Chondrocyte (in vitro differentiated cells): ENCODE data around the gene DTNA. TPM values are rescaled to one million over a fixed set of nuclear protein-coding genes. Genes with fewer than 3 reads are reported as not detected.

Source experiments
- DNase-seq: peaks from one replicate; pipeline ENCODE4 v3.0.0; 2021; ENCODE audit warnings: mixed read lengths, low spot score
- H3K27ac Mint-ChIP-seq: one replicate; pipeline ENCODE4 v1.8.0; 2021; ENCODE audit warnings: mild to moderate bottlenecking, moderate library complexity, mixed read lengths; ENCODE audit not compliant: unreplicated experiment
- H3K27me3 Mint-ChIP-seq: 2 replicates; pipeline ENCODE4 v1.8.0; 2021; ENCODE audit warnings: low read depth, mixed read lengths
- H3K36me3 Mint-ChIP-seq: 2 replicates; pipeline ENCODE4 v1.8.0; 2021; ENCODE audit warnings: low read depth, mixed read lengths
- H3K4me1 Mint-ChIP-seq: 2 replicates; pipeline ENCODE4 v1.8.0; 2021; ENCODE audit warnings: low read depth, mild to moderate bottlenecking, mixed read lengths
- H3K4me3 Mint-ChIP-seq: one replicate; pipeline ENCODE4 v1.8.0; 2021; ENCODE audit warnings: mild to moderate bottlenecking, moderate library complexity, mixed read lengths; ENCODE audit not compliant: unreplicated experiment
- H3K9me3 Mint-ChIP-seq: 2 replicates; pipeline ENCODE4 v1.8.0; 2021; ENCODE audit warnings: low read depth, mixed read lengths
- total RNA-seq: library from RNA; stranded (reverse); gene quantifications from 3 replicates; pipeline ENCODE4 v1.2.1, GENCODE V29; 2021
- TF ChIP-seq, protein P1 (sequence below): fragments of 200-600 bp; sonication (generic); IDR thresholded peaks from 2 replicates; pipeline ENCODE4 v1.5.0; 2021; ENCODE audit warnings: antibody characterized with exemption, mild to moderate bottlenecking, moderate library complexity

Gene DTNA
- total RNA-seq, 1 donor from 2014 or later: 3.7 TPM

DNA sequence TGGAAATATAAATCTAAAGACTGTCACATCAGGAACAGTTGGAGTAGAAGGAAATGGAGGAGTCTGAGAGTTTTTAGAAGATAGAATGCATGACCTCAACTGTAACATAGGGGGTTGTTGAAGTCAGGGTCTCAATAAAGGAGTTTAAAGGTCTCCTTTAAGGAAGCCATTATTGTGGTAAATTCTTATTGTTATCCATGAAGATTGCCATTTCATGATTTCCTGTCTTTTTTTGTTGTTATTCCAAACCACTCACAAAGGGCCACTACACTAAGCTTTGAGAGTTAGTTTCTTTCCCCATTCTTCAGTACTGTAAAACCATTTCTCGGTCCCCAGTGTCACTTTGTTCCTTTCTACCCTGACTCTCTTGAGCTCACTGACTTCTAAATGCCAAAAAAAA lies 134.0 kb downstream of the DTNA start:
- TF ChIP-seq, protein P1, sequence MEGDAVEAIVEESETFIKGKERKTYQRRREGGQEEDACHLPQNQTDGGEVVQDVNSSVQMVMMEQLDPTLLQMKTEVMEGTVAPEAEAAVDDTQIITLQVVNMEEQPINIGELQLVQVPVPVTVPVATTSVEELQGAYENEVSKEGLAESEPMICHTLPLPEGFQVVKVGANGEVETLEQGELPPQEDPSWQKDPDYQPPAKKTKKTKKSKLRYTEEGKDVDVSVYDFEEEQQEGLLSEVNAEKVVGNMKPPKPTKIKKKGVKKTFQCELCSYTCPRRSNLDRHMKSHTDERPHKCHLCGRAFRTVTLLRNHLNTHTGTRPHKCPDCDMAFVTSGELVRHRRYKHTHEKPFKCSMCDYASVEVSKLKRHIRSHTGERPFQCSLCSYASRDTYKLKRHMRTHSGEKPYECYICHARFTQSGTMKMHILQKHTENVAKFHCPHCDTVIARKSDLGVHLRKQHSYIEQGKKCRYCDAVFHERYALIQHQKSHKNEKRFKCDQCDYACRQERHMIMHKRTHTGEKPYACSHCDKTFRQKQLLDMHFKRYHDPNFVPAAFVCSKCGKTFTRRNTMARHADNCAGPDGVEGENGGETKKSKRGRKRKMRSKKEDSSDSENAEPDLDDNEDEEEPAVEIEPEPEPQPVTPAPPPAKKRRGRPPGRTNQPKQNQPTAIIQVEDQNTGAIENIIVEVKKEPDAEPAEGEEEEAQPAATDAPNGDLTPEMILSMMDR: no peak
- Mint-ChIP-seq H3K9me3 (no peaks in the 10 kb centered on the region), H3K27me3 (no peaks in the 10 kb centered on the region), H3K4me1 (no peaks in the 10 kb centered on the region), H3K4me3 (no peak overlapping the region), H3K36me3 (no peaks in the 10 kb centered on the region), H3K27ac (no peak overlapping the region)
- no peak for DNase-seq

DNA sequence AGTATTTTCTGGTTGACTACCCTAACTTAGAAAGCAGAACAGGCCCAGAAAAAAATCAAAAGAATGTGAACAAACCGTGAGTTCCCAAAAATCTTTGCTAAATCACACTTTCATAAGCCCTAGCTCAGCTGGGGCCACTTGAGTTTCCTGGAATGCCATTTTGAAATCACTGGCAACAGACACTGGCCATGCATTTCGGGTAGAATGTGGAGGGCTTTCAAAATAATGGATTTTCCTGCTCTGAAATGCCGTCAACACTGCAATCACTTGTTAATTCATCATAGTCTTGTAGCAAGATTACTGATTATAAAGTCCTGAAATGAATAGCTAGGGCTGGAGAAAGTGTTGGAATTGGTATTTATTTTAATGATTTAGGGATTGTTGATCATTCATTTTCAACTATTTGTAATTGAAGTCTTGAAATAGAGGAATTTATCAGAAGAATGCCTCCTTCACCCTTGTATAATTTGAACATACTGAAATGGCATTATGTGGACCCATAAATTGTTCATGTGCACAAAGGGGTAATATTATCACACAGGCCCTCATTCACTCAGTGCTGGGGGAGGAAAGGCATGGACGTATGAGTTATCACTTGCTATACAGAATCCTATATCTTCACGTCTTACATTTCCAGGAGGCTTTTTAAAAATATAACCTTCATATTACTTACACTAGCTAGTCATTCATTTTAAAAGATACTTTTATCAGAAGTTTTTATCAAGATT lies 134.8 kb downstream of the DTNA start:
- no peaks in the 10 kb centered on the region for H3K9me3 Mint-ChIP-seq

DNA sequence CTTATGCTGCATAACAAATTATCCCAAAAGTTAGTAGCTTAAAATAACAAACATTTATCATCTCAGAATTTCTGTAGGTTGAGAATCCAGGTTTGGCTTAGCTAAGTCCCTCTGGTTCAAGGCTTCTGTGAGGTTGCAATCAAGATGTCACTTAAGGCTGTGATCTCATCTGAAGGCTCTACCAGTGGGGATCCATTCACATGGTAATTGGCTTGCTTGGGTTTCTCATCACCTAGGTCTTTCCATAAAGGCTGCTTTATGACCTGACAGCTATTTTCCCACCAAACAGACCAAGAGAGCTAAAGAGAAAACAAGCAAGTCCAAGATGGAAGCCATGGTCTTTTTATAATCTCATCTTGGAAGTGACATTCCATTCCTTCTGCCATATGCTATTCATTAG lies 137.3 kb downstream of the DTNA start:
- no peak overlapping the region for H3K27ac Mint-ChIP-seq
- no peak for DNase-seq
- TF ChIP-seq, protein P1: no peak
- no peaks in the 10 kb centered on the region for H3K27me3 Mint-ChIP-seq
- no peaks in the 10 kb centered on the region for H3K4me1 Mint-ChIP-seq
- no peak overlapping the region for H3K4me3 Mint-ChIP-seq
- peaks cover 2% of the 10 kb centered on the region for H3K36me3 Mint-ChIP-seq
- H3K9me3 Mint-ChIP-seq: no peaks in the 10 kb centered on the region

More for the DNA sequence above, 134.8 kb downstream of the DTNA start:
- H3K4me1 Mint-ChIP-seq: no peaks in the 10 kb centered on the region
- TF ChIP-seq, protein P1: no peak
- H3K27ac Mint-ChIP-seq: no peak overlapping the region
- H3K27me3 Mint-ChIP-seq: no peaks in the 10 kb centered on the region
- no peaks in the 10 kb centered on the region for H3K36me3 Mint-ChIP-seq
- no peak overlapping the region for H3K4me3 Mint-ChIP-seq
- DNase-seq: no peak

DNA sequence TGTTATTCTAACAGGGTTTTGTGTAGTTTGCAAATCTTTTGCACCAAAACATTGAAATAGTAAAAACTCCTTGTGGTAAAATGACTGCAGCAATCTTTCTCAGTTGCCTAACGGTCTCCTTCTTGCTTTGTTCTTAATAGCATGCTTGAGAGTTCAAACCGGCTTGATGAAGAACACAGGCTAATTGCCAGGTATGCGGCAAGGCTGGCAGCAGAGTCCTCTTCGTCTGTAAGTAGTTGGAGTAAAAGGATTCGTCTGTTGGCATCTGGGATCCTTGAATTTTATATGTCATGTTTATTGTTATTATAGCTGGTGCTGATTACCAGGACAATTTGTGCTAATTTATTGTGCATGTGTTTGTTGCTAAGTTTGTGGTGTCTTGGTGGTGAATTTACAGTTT lies 138.1 kb downstream of the DTNA start:
- TF ChIP-seq, protein P1: no peak
- Mint-ChIP-seq H3K4me3 (no peak overlapping the region), H3K27ac (no peak overlapping the region), H3K36me3 (peaks cover 3% of the 10 kb centered on the region), H3K4me1 (no peaks in the 10 kb centered on the region), H3K27me3 (no peaks in the 10 kb centered on the region), H3K9me3 (no peaks in the 10 kb centered on the region)
- DNase-seq: no peak

DNA sequence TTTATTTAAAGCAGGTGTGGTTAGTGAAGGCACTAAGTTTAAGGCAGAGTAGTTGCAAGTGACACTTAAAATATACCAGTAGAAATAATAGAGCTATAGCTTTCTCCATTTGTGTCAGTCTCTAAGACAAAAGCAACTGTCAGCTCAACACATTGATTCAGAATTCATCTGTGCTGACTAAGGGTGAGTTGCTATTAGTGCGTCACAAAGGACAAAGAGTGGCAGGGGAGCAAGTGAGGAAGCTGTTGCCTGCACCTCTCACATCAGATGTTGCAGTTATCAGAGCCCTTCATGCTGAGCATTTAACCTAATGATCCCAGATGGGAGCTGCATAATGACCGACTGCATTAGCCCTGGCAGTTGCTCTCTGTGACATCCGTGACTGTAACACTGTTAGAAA lies 138.6 kb downstream of the DTNA start:
- no peak for DNase-seq
- H3K4me1 Mint-ChIP-seq: no peaks in the 10 kb centered on the region
- H3K27ac Mint-ChIP-seq: no peak overlapping the region
- no peak overlapping the region for H3K4me3 Mint-ChIP-seq
- H3K36me3 Mint-ChIP-seq: peaks cover 3% of the 10 kb centered on the region
- no peaks in the 10 kb centered on the region for H3K27me3 Mint-ChIP-seq
- TF ChIP-seq, protein P1: no peak
- H3K9me3 Mint-ChIP-seq: no peaks in the 10 kb centered on the region
